HepG2 (cell line): ENCODE results near the gene ZNF618. TPM values are rescaled to one million over a fixed set of nuclear protein-coding genes. Genes with fewer than 3 reads are reported as not detected.

Source experiments
- FLYWCH1 ChIP-seq: sonication (generic); formaldehyde crosslinking; IDR thresholded peaks from 2 replicates; pipeline ENCODE4 v1.8.1; 2023; ENCODE audit warnings: mild to moderate bottlenecking, missing genetic modification reagents
- FOSL2 ChIP-seq: sonication (generic); formaldehyde crosslinking; IDR thresholded peaks from 2 replicates; pipeline ENCODE4 v1.4.0; 2020; ENCODE audit warnings: missing genetic modification reagents
- GTF3A ChIP-seq: sonication (generic); formaldehyde crosslinking; conservative IDR thresholded peaks from 2 replicates; pipeline ENCODE4 v1.4.0; 2020; ENCODE audit warnings: mild to moderate bottlenecking, missing genetic modification reagents
- HES4 ChIP-seq: sonication (generic); formaldehyde crosslinking; IDR thresholded peaks from 2 replicates; pipeline ENCODE4 v1.9.0; 2021; ENCODE audit warnings: mild to moderate bottlenecking, missing genetic modification reagents, borderline replicate concordance
- KDM2A ChIP-seq: sonication (generic); formaldehyde crosslinking; IDR thresholded peaks from 2 replicates; pipeline ENCODE4 v1.4.0; 2020; ENCODE audit warnings: low read depth, missing genetic modification reagents, borderline replicate concordance
- NCOR1 ChIP-seq: fragments of 200-600 bp; sonication (generic); IDR thresholded peaks from 2 replicates; pipeline ENCODE4 v1.7.0; 2017; ENCODE audit warnings: antibody characterized with exemption, low read length, borderline replicate concordance
- NFKB2 ChIP-seq: sonication (generic); formaldehyde crosslinking; IDR thresholded peaks from 2 replicates; pipeline ENCODE4 v1.4.0; 2020; ENCODE audit warnings: missing genetic modification reagents, borderline replicate concordance
- NR2F2 ChIP-seq: IDR thresholded peaks from 2 replicates; pipeline ENCODE4 v1.6.1; 2012; ENCODE audit warnings: low read depth, inconsistent platforms, borderline replicate concordance
- POLR2A ChIP-seq, 2 experiments: IDR thresholded peaks; 2 replicates each; pipeline ENCODE4 v1.6.1; 2011; ENCODE audit warnings: low read depth in 2 of 2, low read length in 2 of 2, mild to moderate bottlenecking in 1 of 2, moderate library complexity in 1 of 2; ENCODE audit not compliant: insufficient read depth in 1 of 2
- SRSF1 ChIP-seq: fragments of 200-400 bp; formaldehyde crosslinking; optimal IDR thresholded peaks from 2 replicates; pipeline ENCODE3; 2017; ENCODE audit warnings: mild to moderate bottlenecking, low read depth, low read length, moderate library complexity
- TCF7L2 ChIP-seq: IDR thresholded peaks from 2 replicates; pipeline ENCODE4 v1.6.1; 2011; ENCODE audit warnings: mild to moderate bottlenecking, low read depth, low read length, moderate library complexity
- U2AF2 ChIP-seq: fragments of 200-400 bp; formaldehyde crosslinking; IDR thresholded peaks from 2 replicates; pipeline ENCODE4 v1.6.1; 2017; ENCODE audit warnings: low read depth, mild to moderate bottlenecking, low read length
- XBP1 ChIP-seq: sonication (generic); formaldehyde crosslinking; IDR thresholded peaks from 2 replicates; pipeline ENCODE4 v1.5.0; 2020; ENCODE audit warnings: missing genetic modification reagents
- ZNF329 ChIP-seq: sonication (generic); formaldehyde crosslinking; IDR thresholded peaks from 2 replicates; pipeline ENCODE4 v1.9.0; 2021; ENCODE audit warnings: low read depth, mild to moderate bottlenecking, missing genetic modification reagents
- ZNF550 ChIP-seq: sonication (generic); formaldehyde crosslinking; IDR thresholded peaks from 2 replicates; pipeline ENCODE4 v1.4.0; 2020; ENCODE audit warnings: mild to moderate bottlenecking, missing genetic modification reagents, borderline replicate concordance
- ZNF562 ChIP-seq: sonication (generic); formaldehyde crosslinking; IDR thresholded peaks from 2 replicates; pipeline ENCODE4 v1.8.0; 2022; ENCODE audit warnings: missing genetic modification reagents, borderline replicate concordance
- ZSCAN12 ChIP-seq: sonication (generic); formaldehyde crosslinking; IDR thresholded peaks from 2 replicates; pipeline ENCODE4 v1.9.0; 2021; ENCODE audit warnings: mild to moderate bottlenecking, missing genetic modification reagents
- polyA plus RNA-seq, 8 experiments: library from polyadenylated mRNA; depleted of rRNA in 3 of 8; stranded (reverse) in 7 of 8; unstranded in 1 of 8; fragments of >200 nt; fragmentation: Illumina TruSeq in 4 of 8; extraction: Trizol in 4 of 8; gene quantifications; 2 replicates each; pipeline versions ENCODE4 v1.2.1 to v1.2.3, GENCODE V29; 2011 to 2016; ENCODE audit warnings: low read depth in 4 of 8, missing spikeins in 1 of 8, mixed read lengths in 1 of 8; ENCODE audit not compliant: insufficient read depth in 1 of 8
- total RNA-seq, 5 experiments: library from RNA; depleted of rRNA; stranded (reverse); fragments of >200 nt; fragmentation: Illumina TruSeq; extraction: Trizol; gene quantifications; 2 replicates each; pipeline ENCODE4 v1.2.3, GENCODE V29; 2016; ENCODE audit warnings: low read depth in 1 of 5
- TF ChIP-seq, protein P1 (sequence below): sonication (generic); formaldehyde crosslinking; IDR thresholded peaks from 2 replicates; pipeline ENCODE4 v1.5.0; 2020; ENCODE audit warnings: missing genetic modification reagents
- TF ChIP-seq, protein P2 (sequence below): sonication (generic); formaldehyde crosslinking; IDR thresholded peaks from 2 replicates; pipeline ENCODE4 v1.5.1; 2020; ENCODE audit warnings: missing genetic modification reagents, mild to moderate bottlenecking, borderline replicate concordance
- TF ChIP-seq, protein P3 (sequence below): fragments of 450-650 bp; IDR thresholded peaks from 2 replicates; pipeline ENCODE4 v1.6.1; 2017; ENCODE audit warnings: mild to moderate bottlenecking
- TF ChIP-seq, protein P4 (sequence below): sonication (generic); formaldehyde crosslinking; IDR thresholded peaks from 2 replicates; pipeline ENCODE4 v1.8.0; 2022; ENCODE audit warnings: mild to moderate bottlenecking, missing genetic modification reagents, moderate library complexity

The ZNF618 gene
- total and polyA plus RNA-seq, 2 of the 13 experiments (the other 11 are each of a cell fraction or from before 2014, with no cell fraction given): 0.07 TPM

DNA sequence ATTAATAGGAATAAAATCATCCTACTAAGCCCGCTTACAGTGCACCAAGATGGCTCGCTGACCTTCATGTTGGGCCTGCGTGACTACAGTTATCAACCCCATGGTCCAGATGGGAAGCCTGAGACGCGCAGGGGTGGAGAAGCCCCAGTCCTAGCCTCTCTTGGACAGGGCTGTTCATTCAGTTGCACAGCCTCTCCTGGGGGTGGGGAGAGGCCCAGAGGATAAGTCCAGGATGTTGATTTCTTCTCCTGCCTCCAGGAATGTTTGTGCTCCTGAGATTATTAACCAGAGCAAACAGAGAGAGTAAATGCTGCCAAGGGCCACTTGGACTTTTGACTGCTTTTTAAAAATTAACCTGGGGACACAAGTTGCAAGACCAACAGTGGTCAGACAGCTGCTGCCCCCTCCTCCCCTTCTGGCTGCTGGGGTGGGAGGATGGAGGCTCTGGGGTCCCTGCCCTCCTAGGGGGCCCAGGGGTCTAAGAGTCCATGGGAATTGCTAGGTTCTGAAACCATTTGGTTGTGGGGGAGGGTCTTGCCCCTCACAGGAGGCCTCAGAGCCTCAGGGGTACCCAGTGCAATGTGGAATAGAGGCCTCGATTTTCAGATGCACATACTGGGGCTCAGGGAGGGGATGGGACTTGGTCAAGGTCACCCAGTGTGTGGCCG is 204.8 kb downstream of the ZNF618 start (continued):
- TF ChIP-seq HES4 (no peak), ZNF329 (CRISPR knock-in tag) (no peak), NCOR1 (peak; percentile 95), NFKB2 (CRISPR knock-in tag) (peak; percentile 69; the same call in 1 of the 2 replicates), POLR2A (IDR thresholded peaks at IDR 0.05; ENCODE audit: insufficient read depth in 1 of 2, low read depth in 2 of 2, low read length in 2 of 2) (no peak; a peak in 1 of 4 replicates), U2AF2 (no peak), TCF7L2 (no peak), GTF3A (CRISPR knock-in tag) (no peak), KDM2A (CRISPR knock-in tag) (peak; percentile 46; the same call in 1 of the 2 replicates), SRSF1 (no peak), FLYWCH1 (CRISPR knock-in tag) (no peak), XBP1 (CRISPR knock-in tag) (no peak), ZSCAN12 (CRISPR knock-in tag) (no peak), FOSL2 (CRISPR knock-in tag) (peak; percentile 35; the same call in 1 of the 2 replicates), ZNF562 (CRISPR knock-in tag) (no peak), NR2F2 (no peak), ZNF550 (no peak)
- TF ChIP-seq, protein P1, sequence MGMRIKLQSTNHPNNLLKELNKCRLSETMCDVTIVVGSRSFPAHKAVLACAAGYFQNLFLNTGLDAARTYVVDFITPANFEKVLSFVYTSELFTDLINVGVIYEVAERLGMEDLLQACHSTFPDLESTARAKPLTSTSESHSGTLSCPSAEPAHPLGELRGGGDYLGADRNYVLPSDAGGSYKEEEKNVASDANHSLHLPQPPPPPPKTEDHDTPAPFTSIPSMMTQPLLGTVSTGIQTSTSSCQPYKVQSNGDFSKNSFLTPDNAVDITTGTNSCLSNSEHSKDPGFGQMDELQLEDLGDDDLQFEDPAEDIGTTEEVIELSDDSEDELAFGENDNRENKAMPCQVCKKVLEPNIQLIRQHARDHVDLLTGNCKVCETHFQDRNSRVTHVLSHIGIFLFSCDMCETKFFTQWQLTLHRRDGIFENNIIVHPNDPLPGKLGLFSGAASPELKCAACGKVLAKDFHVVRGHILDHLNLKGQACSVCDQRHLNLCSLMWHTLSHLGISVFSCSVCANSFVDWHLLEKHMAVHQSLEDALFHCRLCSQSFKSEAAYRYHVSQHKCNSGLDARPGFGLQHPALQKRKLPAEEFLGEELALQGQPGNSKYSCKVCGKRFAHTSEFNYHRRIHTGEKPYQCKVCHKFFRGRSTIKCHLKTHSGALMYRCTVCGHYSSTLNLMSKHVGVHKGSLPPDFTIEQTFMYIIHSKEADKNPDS (CRISPR knock-in tag): no peak
- TF ChIP-seq, protein P2, sequence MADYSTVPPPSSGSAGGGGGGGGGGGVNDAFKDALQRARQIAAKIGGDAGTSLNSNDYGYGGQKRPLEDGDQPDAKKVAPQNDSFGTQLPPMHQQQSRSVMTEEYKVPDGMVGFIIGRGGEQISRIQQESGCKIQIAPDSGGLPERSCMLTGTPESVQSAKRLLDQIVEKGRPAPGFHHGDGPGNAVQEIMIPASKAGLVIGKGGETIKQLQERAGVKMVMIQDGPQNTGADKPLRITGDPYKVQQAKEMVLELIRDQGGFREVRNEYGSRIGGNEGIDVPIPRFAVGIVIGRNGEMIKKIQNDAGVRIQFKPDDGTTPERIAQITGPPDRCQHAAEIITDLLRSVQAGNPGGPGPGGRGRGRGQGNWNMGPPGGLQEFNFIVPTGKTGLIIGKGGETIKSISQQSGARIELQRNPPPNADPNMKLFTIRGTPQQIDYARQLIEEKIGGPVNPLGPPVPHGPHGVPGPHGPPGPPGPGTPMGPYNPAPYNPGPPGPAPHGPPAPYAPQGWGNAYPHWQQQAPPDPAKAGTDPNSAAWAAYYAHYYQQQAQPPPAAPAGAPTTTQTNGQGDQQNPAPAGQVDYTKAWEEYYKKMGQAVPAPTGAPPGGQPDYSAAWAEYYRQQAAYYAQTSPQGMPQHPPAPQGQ (CRISPR knock-in tag): no peak
- TF ChIP-seq, protein P3, sequence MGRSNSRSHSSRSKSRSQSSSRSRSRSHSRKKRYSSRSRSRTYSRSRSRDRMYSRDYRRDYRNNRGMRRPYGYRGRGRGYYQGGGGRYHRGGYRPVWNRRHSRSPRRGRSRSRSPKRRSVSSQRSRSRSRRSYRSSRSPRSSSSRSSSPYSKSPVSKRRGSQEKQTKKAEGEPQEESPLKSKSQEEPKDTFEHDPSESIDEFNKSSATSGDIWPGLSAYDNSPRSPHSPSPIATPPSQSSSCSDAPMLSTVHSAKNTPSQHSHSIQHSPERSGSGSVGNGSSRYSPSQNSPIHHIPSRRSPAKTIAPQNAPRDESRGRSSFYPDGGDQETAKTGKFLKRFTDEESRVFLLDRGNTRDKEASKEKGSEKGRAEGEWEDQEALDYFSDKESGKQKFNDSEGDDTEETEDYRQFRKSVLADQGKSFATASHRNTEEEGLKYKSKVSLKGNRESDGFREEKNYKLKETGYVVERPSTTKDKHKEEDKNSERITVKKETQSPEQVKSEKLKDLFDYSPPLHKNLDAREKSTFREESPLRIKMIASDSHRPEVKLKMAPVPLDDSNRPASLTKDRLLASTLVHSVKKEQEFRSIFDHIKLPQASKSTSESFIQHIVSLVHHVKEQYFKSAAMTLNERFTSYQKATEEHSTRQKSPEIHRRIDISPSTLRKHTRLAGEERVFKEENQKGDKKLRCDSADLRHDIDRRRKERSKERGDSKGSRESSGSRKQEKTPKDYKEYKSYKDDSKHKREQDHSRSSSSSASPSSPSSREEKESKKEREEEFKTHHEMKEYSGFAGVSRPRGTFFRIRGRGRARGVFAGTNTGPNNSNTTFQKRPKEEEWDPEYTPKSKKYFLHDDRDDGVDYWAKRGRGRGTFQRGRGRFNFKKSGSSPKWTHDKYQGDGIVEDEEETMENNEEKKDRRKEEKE: no peak
- TF ChIP-seq, protein P4, sequence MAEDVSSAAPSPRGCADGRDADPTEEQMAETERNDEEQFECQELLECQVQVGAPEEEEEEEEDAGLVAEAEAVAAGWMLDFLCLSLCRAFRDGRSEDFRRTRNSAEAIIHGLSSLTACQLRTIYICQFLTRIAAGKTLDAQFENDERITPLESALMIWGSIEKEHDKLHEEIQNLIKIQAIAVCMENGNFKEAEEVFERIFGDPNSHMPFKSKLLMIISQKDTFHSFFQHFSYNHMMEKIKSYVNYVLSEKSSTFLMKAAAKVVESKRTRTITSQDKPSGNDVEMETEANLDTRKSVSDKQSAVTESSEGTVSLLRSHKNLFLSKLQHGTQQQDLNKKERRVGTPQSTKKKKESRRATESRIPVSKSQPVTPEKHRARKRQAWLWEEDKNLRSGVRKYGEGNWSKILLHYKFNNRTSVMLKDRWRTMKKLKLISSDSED: no peak
